Measurements from ENCODE around the gene ABCC3.

ABCC3 gene

GRCh38 chr17:50682938-50683337 is 48.3 kb downstream of the ABCC3 start:
- TF ChIP-seq CTCF (IDR thresholded peaks at IDR 0.05; ENCODE audit: extremely low read depth, missing control alignments): no peak
- DNase-seq (ENCODE audit: low spot score): no peak

- no peak for DNase-seq (ENCODE audit: low spot score)
- TF ChIP-seq CTCF (IDR thresholded peaks at IDR 0.05; ENCODE audit: extremely low read depth, missing control alignments): no peak
Observed at GRCh38 chr17:50683434-50684287, 49.0 kb downstream of the ABCC3 start.

DNA sequence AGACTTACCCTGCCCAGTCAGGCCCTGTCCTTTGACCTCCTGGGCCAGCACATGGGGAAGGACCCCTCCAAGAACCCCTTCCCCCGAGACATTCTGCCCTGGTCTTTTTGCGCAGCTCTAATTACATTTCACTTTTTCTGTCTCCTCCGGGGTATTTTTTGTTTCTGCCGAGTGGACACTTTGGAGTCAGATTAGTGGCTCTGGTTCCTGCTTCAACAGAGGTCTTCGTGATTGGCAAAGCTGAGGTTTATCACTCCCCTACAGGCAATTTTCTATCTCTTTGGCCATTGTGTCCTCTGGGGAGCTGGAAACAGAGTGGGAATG is 49.6 kb downstream of the ABCC3 start:
- no peak for TF ChIP-seq CTCF (IDR thresholded peaks at IDR 0.05; ENCODE audit: extremely low read depth, missing control alignments)
- DNase-seq (ENCODE audit: low spot score): no peak

DNA sequence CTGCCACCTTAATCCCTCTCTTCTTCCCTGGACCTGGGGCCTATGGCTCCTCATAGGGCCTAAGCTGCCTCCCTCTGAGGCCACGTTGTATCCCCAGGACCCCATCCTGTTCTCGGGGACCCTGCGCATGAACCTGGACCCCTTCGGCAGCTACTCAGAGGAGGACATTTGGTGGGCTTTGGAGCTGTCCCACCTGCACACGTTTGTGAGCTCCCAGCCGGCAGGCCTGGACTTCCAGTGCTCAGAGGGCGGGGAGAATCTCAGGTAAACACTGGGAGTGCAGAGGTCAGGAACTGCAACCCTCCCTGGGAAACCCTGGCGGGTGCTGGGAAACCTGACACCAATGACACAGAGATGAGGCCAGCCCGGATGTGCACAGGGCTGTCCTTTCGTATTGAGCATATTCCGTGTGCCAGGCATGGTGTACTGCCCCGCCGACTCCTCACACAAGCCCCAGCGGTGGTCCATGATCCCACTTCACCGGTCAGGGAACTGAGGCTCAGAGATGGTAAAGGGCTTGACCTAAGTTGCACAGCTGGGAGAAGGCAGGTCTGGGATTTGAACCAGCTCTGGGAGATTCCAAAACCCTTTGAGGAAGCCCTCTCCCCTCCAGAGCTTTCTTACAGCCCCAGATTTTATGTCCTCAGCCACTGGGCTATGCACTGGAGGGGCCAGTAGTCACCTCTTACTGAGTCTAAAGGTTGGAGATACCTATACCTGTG is 50.1 kb downstream of the ABCC3 start:
- no peak for DNase-seq (ENCODE audit: low spot score)
- TF ChIP-seq CTCF (IDR thresholded peaks at IDR 0.05; ENCODE audit: extremely low read depth, missing control alignments): no peak

DNA sequence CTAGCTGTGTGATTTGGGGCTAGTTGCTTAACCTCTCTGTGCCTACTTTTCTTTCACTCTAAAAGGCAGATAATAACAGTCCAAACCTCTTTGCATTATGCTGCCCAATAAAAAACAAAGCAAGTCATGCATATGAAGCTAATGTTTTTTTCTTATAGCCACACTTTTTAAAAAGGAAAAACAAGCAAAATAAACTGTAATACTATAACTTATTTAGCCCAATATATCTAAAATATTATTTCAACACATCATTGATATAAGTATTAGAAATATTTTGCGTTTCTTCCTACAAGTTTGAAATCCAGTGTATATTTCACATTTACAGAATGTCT is 50.6 kb downstream of the ABCC3 start:
- DNase-seq (ENCODE audit: low spot score): no peak
- TF ChIP-seq CTCF (IDR thresholded peaks at IDR 0.05; ENCODE audit: extremely low read depth, missing control alignments): no peak

- DNase-seq (ENCODE audit: low spot score): no peak
- no peak for TF ChIP-seq CTCF (IDR thresholded peaks at IDR 0.05; ENCODE audit: extremely low read depth, missing control alignments)
Observed at GRCh38 chr17:50685691-50686493, 51.2 kb downstream of the ABCC3 start.
